Measurements from ENCODE around the gene RETREG2.

The RETREG2 gene, protein sequence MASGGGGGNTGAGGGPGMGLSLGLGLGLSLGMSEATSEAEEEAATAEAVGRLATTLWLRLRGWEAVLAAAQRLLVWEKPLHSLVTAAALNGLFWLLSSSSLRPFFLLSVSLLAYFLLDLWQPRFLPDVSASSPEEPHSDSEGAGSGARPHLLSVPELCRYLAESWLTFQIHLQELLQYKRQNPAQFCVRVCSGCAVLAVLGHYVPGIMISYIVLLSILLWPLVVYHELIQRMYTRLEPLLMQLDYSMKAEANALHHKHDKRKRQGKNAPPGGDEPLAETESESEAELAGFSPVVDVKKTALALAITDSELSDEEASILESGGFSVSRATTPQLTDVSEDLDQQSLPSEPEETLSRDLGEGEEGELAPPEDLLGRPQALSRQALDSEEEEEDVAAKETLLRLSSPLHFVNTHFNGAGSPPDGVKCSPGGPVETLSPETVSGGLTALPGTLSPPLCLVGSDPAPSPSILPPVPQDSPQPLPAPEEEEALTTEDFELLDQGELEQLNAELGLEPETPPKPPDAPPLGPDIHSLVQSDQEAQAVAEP

DNA sequence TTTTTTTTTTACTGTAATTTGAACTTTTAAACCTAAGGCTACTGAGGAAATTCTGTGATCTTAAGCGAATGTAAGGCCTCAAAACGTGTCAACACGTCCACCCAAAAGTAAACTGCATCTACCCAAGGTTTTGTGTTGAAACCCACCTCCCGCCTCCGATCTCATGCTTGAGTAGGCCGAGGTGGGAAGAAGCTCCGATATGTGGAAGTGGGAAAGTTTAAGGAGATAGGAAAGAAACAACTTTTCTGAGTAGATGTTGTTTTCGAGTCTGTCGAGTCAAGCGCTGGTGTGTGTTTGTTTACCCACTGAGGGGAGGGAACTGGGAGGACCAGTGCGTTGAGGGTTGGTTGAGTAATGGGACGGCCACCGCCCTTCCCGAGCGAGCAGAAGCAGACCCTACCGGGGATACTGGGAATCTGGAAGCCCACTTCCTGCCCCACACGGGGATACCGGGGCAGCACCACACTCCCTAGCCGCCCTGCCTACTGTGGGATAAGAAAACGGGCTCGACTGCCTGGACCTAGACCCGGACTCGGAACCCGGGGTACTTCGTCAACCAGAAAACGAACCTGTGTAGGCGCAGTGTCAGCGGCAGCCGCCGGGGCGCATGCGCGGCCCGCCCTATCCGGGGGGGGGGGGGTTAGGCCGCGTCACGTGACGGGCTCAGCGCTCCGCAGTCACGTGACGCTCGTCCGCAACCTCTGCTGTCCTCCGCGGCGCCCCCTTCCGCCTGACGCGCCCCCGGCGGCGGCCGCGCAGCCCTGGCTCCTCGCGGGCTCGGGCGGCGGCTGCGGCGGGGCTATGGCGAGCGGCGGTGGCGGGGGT lies at the start of gene RETREG2:
RETREG2 (plus strand) TSS at position 724 of the 825 bp plus-strand sequence; CDS start at position 802, 78 bp downstream.
- DNase-seq = peak; percentile 87

- no peak for DNase-seq
Observed at GRCh38 chr2:219128396-219128795, 49.7 kb upstream of the RETREG2 start.

GRCh38 chr2:219129589-219129988 lies 48.5 kb upstream of the RETREG2 start:
- DNase-seq = no peak

DNA sequence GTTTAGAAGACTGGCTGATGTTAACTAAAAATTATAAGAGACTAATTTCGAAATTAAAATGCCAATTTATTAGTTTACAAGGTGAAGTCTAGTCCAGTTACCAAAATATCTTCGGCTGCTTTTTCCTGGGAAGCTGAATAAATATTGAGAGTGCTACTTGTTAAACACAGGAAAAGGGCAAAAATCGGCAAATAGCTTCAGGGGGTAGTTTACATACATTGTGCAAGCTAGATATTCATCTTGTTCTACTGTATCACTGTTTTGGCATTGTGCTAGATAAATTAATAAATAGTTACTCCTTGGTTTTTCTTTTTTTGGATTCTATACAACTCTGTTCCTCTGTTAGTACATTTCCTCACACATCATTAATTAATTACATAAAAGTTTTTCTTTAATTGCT lies 46.7 kb upstream of the RETREG2 start:
- DNase-seq = no peak

- no peak for DNase-seq
Observed at GRCh38 chr2:219131744-219132143, 46.3 kb upstream of the RETREG2 start.

- DNase-seq = no peak
Observed at GRCh38 chr2:219133976-219134375, 44.1 kb upstream of the RETREG2 start.

- no peak for DNase-seq
Observed at GRCh38 chr2:219140722-219141121, 37.4 kb upstream of the RETREG2 start.

DNA sequence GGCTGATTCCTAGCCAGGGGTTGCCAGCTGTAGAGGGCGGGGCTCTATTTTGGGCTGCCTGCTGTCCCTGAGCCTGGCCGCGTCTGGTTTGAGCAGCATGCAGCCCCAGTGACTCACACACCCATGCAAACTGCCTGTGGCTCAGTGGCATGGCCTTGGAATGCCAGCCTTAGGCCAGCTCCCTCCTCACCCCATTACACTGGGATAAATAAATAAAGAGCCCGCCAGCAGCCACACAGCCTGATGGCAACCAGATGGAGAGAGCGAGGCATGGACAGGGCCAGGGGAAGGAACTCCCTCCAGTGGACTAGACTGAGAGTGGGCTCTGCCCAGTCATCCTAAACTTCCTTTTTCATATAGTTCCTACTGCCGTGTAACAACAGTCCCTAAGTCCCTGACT lies 35.7 kb upstream of the RETREG2 start:
- DNase-seq = no peak

DNA sequence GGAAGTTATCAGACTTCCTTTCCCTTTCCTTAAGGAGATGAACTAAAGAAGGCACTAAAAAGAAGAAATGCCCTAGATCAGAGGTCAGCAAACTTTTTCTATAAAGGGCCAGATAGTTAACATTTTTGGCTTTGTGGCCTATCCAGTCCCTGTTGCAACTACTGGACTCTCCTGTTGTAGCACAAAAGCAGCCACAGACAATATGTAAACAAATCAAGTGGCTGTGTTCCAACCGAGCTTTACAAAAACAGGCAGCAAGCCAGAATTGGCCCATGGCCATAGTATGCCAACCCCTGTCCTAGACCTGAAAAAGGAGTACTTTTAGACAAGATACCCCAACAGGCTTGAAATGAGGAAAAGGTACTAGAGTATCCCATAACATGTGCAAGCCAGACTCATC lies 28.4 kb upstream of the RETREG2 start:
- no peak for DNase-seq

GRCh38 chr2:219155054-219155644 lies 22.9 kb upstream of the RETREG2 start:
- DNase-seq = peak; percentile 70

DNA sequence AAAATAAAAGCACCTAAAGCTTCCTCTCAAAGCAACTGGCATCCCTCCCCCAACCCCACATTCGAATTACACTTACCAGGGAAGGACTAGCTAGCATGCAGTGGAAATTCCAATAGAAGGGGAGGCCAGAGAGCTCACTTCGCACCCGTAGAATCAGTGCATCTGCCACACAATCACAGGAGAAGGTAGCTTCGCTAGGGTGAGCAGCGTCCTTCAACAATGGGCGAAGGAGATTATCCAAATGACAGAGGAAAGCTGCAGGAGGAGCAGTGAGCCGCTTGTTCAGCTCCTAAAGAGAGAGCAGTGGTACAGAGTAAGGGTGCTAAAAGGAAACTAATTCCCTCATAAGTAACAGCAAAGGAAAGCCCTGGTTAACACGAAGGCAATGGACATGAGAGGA lies 20.7 kb upstream of the RETREG2 start:
- no peak for DNase-seq

GRCh38 chr2:219158025-219158424 lies 20.1 kb upstream of the RETREG2 start:
- DNase-seq = no peak

- no peak for DNase-seq
Observed at GRCh38 chr2:219158586-219158985, 19.5 kb upstream of the RETREG2 start.

- DNase-seq = no peak
Observed at GRCh38 chr2:219159771-219160185, 18.3 kb upstream of the RETREG2 start.

GRCh38 chr2:219160186-219161017 lies 17.7 kb upstream of the RETREG2 start, which contains the start of gene NHEJ1:
Gene NHEJ1, minus strand, starts transcription at chr2:219160815. Its CDS starts 2,453 bp downstream, at chr2:219158362.
- peak; percentile 96 for DNase-seq

DNA sequence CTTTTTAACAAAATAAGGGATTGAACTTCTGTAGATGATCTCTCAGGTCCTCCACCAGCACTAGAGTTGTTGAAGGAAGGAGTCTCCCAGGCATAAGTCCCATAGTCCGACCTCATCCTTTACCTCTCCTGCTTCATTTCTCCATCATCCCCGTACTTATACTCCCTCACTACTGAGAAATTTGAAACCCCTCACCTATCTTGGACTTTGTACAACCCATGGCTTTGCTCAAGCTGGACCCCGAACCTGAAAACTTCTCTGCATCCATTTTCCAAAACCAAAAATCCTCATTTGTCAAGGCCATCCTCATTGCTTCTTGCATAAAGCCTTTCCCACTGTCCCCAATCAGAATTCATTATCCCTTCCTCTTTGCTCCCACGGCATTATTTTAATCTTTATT lies 17.0 kb upstream of the RETREG2 start:
- DNase-seq = no peak

GRCh38 chr2:219163156-219163555 lies 14.9 kb upstream of the RETREG2 start:
- DNase-seq = no peak

DNA sequence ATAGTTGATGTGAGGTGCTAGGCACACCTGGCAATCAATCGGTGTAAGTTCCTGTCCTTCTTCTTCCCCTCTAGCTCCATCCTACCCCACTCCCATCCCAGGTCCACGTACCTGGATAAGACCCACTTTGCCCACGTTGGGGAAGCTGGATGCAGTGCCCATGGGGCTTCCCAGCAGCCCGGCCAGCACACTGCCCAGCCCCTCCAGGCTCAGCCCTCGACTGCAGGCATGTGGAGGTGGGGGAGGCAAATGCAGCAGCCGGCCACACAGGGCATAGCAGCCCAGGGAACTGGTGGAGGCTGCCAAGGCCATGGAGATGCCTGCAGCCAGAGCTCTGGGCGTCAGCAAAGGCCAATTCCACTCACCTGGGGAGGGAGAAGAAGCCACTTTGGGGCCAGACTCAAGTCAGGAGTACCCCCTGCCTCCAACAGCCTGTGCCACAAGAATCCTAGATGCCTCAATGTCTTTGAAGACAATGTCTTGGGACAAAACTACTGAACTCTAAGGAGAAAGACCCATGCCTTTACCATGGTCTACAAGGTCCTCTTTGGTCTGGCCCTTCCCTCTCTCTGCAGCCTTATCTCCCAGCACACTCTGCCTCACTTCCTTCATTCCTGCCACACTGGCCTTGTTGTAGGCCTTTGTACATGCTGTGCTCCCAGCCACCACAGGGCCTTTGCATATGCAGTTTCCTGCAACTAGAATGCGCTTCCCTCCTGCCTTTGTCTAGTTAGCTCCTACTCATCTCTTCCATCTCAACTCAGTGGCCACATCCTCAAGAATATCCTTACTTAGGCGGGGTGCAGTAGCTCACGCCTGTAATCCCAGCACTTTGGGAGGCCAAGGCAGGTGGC lies 12.8 kb upstream of the RETREG2 start:
- no peak for DNase-seq

DNA sequence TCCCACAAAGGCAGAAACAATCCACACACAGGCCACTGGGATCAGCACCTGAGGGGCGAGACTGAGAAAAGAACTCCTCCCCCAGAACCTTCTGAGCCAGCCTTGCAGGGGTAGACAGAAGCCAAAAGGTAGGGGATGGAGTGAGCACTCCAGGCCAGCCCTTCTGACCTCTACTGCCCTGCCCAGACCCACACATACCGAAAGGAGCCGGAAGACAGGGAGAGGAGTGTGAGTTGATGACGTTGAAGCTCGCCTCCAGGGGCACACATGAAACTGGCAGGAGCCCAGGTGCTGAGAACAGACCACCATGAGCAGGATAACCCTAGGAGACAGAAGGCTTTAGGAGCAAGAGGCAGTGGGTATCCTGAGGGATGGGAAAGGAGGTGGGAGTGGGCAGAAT lies 10.1 kb upstream of the RETREG2 start:
- no peak for DNase-seq

- DNase-seq = no peak
Observed at GRCh38 chr2:219168526-219168925, 9.5 kb upstream of the RETREG2 start.

GRCh38 chr2:219168932-219169331 lies 9.1 kb upstream of the RETREG2 start:
- DNase-seq = no peak

Measured in activated CD4-positive, alpha-beta T cell treated with anti-CD3 and anti-CD28 coated beads, Interleukin-10, Interleukin-2, amounts not matched to agents 100 ng/mL and 50 ng/mL, durations not matched to agents 16 hours and 8 hours (primary cell).